Measurements from ENCODE around the gene DYNC2I2.
"Not testable (repeated sequence)": the region's sequence is repeated elsewhere in the genome, so short reads cannot be mapped to it uniquely, and the experiment has no call there.

Gene DYNC2I2

DNA sequence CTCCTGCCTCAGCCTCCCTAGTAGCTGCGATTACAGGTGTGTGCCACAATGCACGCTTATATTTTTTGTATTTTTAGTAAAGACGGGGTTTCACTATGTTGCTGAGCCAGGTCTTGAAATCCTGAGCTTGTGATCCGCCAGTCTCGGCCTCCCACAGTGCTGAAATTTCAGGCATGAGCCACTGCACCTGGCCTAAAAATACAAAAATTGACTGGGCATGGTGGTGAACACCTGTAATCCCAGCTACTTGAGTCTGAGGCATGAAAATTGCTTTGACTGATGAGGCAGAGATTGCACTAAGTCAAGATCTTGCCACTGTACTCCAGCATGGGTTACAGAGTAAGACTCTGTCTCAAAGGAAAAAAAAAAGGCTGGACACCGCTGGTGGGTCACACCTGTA, 13.1 kb upstream of the DYNC2I2 start:
- no peak overlapping the region for H3K27ac Mint-ChIP-seq
- H3K4me3 Mint-ChIP-seq, result no peak overlapping the region

DNA sequence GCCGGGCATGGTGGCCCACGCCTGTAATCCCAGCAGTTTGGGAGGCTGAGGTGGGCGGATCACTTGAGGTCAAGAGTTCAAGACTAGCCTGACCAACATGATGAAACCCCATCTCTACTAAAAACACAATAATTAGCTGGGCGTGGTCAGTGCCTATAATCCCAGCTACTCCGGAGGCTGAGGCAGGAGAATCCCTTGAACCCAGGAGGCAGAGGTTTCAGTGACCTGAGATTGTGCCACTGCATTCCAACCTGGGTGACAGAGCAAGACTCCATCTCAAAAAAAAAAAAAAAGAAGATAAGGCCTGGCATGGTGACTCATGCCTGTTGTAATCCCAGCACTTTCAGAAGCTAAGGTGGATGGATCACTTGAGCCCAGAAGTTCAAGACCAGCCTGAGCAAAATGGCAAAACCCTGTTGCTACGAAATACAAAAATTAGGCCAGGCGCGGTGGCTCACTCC, 9.9 kb upstream of the DYNC2I2 start:
- not testable (repeated sequence) for H3K9me3 Mint-ChIP-seq; H3K4me1 Mint-ChIP-seq (ENCODE audit: low read depth in 2 of 2); H3K27ac Mint-ChIP-seq; ATAC-seq (replicated peaks); DNase-seq; H3K27me3 Mint-ChIP-seq; H3K36me3 Mint-ChIP-seq (ENCODE audit: insufficient read depth); H3K4me3 Mint-ChIP-seq

More for the DNA sequence above, 13.1 kb upstream of the DYNC2I2 start:
- Mint-ChIP-seq H3K9me3 (no peaks in the 10 kb centered on the region), H3K4me1 (ENCODE audit: low read depth in 2 of 2) (no peaks in the 10 kb centered on the region), H3K27me3 (no peaks in the 10 kb centered on the region), H3K36me3 (ENCODE audit: insufficient read depth) (peaks cover 8% of the 10 kb centered on the region)
- ATAC-seq (replicated peaks) (no peak), DNase-seq (no peak)

DNA sequence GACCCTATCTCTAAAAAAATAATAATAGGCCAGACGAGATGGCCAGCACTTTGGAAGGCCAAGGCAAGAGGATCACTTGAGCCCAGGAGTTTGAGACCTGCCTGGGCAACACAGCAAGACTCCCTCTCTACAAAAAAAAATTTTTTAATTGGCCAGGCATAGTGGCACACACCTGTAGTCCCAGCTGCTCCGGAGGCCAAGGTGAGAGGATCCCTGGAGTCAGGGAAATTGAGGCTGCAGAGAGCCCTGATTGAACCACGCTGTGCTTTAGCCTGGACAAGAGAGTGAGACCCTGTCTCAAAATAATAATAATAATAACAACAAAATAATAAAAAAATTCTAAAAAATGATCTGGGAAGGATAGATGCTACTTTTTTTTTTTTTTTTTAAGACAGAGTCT, 1.1 kb upstream of the DYNC2I2 start:
- ATAC-seq (replicated peaks) (no peak), DNase-seq (no peak)
- Mint-ChIP-seq H3K9me3 (no peaks in the 10 kb centered on the region), H3K36me3 (ENCODE audit: insufficient read depth) (peaks cover 18% of the 10 kb centered on the region), H3K4me1 (ENCODE audit: low read depth in 2 of 2) (peaks cover 3 to 5% of the 10 kb centered on the region in 2 donors), H3K4me3 (no peak overlapping the region), H3K27ac (peak overlapping the region in 1 of 2 donors; percentile 98), H3K27me3 (no peaks in the 10 kb centered on the region)

DNA sequence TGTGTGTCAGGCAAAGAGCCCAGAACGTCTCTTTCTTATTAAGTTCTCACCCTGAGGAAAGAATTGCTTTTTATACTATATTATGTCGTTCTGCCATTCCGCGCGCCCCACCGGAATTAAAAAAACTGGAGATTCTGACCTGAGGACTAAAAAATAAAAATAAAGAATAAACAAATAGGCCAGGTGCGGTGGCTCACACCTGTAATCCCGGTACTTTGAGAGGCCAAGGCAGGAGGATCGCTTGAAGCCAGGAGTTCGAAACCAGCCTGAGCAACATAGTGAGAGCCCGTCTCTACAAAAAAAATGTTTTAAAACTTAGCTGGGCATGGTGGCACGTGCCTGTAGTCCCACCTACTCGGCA, 677 bp upstream of the DYNC2I2 start:
- H3K4me3 Mint-ChIP-seq, result peak overlapping the region; percentile 88 to 89
- ATAC-seq (replicated peaks) (no peak), DNase-seq (no peak)
- H3K36me3 Mint-ChIP-seq (ENCODE audit: insufficient read depth), result peaks cover 18% of the 10 kb centered on the region
- H3K27ac Mint-ChIP-seq, result peak overlapping the region; percentile 97 to 98
- no peaks in the 10 kb centered on the region for H3K27me3 Mint-ChIP-seq
- H3K4me1 Mint-ChIP-seq (ENCODE audit: low read depth in 2 of 2), result peaks cover 3 to 5% of the 10 kb centered on the region in 2 donors
- H3K9me3 Mint-ChIP-seq, result no peaks in the 10 kb centered on the region

DNA sequence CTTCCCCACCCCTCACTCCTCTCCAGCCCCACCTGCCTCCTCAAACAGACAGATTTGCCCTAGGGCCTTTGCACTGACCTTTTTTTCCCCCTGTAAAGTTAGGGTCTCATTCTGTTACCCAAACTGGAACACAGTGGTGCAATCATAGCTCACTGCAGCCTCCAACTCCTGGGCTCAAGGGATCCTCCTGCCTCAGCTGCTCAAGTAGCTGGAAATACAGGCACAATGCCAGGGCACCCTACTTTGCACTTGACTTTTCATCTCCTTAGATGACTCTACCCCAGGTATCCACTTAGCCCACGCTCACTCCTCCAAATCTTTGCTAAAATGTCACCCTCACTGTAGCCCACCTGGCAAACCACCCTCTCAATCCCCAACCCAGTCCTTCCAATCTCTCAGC, 2.2 kb downstream of the DYNC2I2 start:
- Mint-ChIP-seq H3K27me3 (no peaks in the 10 kb centered on the region), H3K4me1 (ENCODE audit: low read depth in 2 of 2) (peaks cover 3 to 5% of the 10 kb centered on the region in 2 donors), H3K4me3 (peak overlapping the region in 1 of 2 donors; percentile 28), H3K27ac (peak overlapping the region in 1 of 2 donors; percentile 57), H3K36me3 (ENCODE audit: insufficient read depth) (peaks cover 18% of the 10 kb centered on the region), H3K9me3 (no peaks in the 10 kb centered on the region)
- ATAC-seq (replicated peaks), result no peak
- no peak for DNase-seq

DNA sequence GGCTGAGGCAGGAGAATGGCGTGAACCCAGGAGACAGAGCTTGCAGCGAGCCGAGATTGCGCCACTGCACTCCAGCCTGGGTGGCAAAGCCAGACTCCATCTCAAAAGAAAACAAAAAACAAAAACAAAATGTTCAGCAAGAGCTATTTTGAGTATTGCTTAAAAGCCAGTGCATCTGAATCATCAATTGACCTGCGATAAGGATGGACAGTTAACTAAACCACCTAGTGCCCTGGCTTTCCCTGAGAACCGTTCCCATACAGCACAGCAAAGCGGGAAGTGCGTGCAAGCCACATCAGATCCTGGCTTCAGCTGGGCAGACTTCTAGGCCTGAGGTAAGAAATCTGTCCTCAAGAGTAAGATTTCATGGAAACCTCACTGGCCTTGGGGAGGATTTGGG, 2.7 kb downstream of the DYNC2I2 start:
- peaks cover 18% of the 10 kb centered on the region for H3K36me3 Mint-ChIP-seq (ENCODE audit: insufficient read depth)
- no peak overlapping the region for H3K4me3 Mint-ChIP-seq
- DNase-seq, result no peak
- no peaks in the 10 kb centered on the region for H3K27me3 Mint-ChIP-seq
- peaks cover 3 to 5% of the 10 kb centered on the region in 2 donors for H3K4me1 Mint-ChIP-seq (ENCODE audit: low read depth in 2 of 2)
- H3K9me3 Mint-ChIP-seq, result no peaks in the 10 kb centered on the region
- peak overlapping the region in 1 of 2 donors; percentile 57 for H3K27ac Mint-ChIP-seq
- no peak for ATAC-seq (replicated peaks)

- no peaks in the 10 kb centered on the region for H3K27me3 Mint-ChIP-seq
- H3K9me3 Mint-ChIP-seq, result no peaks in the 10 kb centered on the region
- ATAC-seq (replicated peaks) (no peak), DNase-seq (no peak)
- no peak overlapping the region for H3K27ac Mint-ChIP-seq
- H3K4me3 Mint-ChIP-seq, result no peak overlapping the region
- peaks cover 0 to 3% of the 10 kb centered on the region in 2 donors for H3K4me1 Mint-ChIP-seq (ENCODE audit: low read depth in 2 of 2)
- peaks cover 14% of the 10 kb centered on the region for H3K36me3 Mint-ChIP-seq (ENCODE audit: insufficient read depth)
These were observed 4.8 kb downstream of the DYNC2I2 start for GRCh38 chr9:128651798-128652197.

DNA sequence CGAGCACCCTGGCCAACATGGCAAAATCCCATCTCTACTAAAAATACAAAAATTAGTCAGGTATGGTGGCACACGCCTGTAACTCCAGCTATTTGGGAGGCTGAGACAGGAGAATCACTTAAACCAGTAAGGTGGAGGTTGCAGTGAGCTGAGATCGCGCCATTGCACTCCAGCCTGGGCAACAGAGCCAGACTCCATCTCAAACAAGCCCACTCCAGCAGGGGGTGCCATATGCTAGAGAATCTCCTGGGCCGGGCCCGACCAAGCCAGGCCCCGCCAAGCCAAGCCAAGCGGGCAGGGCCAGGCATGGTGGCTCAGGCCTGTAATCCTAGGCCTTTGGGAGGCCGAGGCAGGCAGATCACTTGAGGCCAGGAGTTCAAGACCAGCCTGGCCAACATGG, 8.4 kb downstream of the DYNC2I2 start:
- not testable (repeated sequence) for H3K9me3 Mint-ChIP-seq; H3K27me3 Mint-ChIP-seq; H3K4me3 Mint-ChIP-seq; H3K27ac Mint-ChIP-seq; H3K4me1 Mint-ChIP-seq (ENCODE audit: low read depth in 2 of 2); H3K36me3 Mint-ChIP-seq (ENCODE audit: insufficient read depth)
- peak; percentile 87 for ATAC-seq (replicated peaks)
- DNase-seq, result peak; percentile 57 to 66 (median 58)

DNA sequence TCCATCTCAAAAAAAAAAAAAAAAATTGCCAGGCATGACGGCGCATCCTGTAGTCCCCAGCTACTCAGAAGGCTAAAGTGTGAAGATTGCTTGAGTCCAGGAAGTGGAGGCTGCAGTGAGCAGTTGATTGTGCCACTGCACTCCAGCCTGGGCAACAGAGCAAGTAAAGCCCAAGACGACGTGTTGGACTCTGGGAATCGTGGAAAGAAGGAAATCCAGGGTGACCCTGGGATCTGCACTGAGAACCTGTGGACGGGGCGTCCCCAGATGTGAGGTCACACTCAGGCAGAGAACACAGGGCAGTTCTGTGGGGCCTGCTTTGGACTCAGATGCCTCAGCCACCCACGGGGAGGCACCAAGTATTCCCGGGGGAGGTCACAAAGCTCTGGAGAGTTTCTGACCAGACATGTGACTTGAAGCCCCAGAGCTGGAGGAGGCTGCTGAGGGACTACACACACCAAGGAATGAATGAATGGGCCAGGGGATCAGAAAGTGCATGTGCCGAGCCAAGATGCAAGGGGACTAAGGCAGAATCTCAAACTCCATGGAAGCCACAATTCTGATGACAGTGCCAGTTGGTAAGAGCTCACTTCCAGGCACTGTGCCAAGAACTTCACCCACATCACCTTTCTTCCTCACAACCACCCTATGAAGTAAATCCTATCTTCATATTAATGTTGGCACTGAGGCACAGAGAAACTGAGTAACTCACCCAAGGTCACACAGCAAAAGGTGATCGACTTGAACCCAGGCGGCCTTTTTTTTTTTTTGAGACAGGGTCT, 12.9 kb downstream of the DYNC2I2 start:
- no peaks in the 10 kb centered on the region for H3K27me3 Mint-ChIP-seq
- H3K36me3 Mint-ChIP-seq (ENCODE audit: insufficient read depth), result peaks cover 3% of the 10 kb centered on the region
- ATAC-seq (replicated peaks) (no peak), DNase-seq (no peak)
- H3K27ac Mint-ChIP-seq, result no peak overlapping the region
- H3K9me3 Mint-ChIP-seq, result no peaks in the 10 kb centered on the region
- H3K4me1 Mint-ChIP-seq (ENCODE audit: low read depth in 2 of 2), result no peaks in the 10 kb centered on the region
- H3K4me3 Mint-ChIP-seq, result no peak overlapping the region

DNA sequence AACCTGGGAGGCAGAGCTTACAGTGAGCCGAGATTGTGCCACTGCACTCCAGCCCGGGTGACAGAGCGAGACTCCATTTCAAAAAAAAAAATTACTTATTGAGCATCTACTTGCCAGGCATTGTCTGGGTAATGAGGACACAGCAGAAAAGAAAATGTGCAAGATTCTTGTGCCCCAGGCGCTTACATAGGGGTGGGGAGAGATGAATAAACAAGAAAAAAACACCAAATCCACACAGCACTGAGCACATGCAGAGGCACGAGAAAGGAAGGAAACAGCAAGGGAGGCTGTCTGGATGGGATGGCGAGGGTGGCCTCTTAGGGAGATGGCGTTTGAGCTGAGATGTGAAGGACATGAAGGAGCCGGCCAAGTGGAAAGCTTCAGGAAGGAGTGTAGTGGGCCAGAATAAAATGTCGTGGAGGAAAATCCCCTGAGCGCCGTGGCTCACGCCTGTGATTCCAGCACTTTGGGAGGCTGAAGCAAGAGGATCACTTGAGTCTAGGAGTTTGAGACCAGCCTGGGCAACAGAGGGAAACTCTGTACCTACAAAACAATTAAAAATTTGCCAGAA, 13.9 kb downstream of the DYNC2I2 start:
- H3K36me3 Mint-ChIP-seq (ENCODE audit: insufficient read depth), result peaks cover 3% of the 10 kb centered on the region
- no peak overlapping the region for H3K4me3 Mint-ChIP-seq
- ATAC-seq (replicated peaks) (no peak), DNase-seq (no peak)
- no peaks in the 10 kb centered on the region for H3K4me1 Mint-ChIP-seq (ENCODE audit: low read depth in 2 of 2)
- no peaks in the 10 kb centered on the region for H3K27me3 Mint-ChIP-seq
- no peak overlapping the region for H3K27ac Mint-ChIP-seq
- no peaks in the 10 kb centered on the region for H3K9me3 Mint-ChIP-seq

DNA sequence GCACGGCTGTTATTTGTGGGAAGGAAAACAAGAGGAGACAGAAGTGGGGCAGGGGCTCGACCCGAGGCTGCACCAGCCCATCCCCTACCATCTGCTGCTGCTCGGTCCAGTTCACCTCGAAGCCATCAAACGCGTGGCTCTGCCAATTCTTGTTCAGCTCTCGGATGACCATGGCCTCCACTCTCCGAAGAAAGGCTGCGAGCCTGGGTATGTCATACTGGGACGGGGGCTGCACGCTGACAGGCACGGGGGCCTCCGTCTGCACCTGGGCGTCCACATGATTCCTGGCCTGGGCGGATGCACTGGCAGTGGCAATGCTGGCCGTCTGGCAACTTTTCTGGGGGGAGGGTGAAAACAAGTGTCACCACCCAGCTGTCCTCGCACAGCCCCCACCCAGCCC, 16.0 kb downstream of the DYNC2I2 start:
- no peak overlapping the region for H3K27ac Mint-ChIP-seq
- H3K27me3 Mint-ChIP-seq, result no peaks in the 10 kb centered on the region
- ATAC-seq (replicated peaks), result no peak
- peaks cover 3% of the 10 kb centered on the region for H3K36me3 Mint-ChIP-seq (ENCODE audit: insufficient read depth)
- DNase-seq, result no peak
- H3K9me3 Mint-ChIP-seq, result no peaks in the 10 kb centered on the region
- H3K4me1 Mint-ChIP-seq (ENCODE audit: low read depth in 2 of 2), result no peaks in the 10 kb centered on the region
- no peak overlapping the region for H3K4me3 Mint-ChIP-seq

DNA sequence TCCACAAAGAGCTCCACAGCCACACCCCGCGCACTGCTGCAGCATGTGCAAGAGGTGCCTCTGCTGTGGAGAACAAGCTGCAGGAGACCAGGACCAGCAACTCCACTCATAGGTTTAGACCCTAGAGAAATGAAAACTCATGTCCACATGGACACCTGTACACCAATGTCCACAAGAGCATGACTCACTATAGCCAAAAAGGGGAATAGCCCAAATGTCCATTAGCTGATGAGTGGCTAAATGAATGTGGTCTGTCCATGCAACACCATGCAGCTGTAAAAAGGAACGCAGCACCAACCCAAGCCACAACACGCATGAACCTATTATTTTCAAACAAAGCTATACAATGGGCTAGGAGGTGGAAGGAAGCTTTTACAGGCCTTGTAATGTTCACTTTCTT, 18.1 kb downstream of the DYNC2I2 start:
- no peak overlapping the region for H3K27ac Mint-ChIP-seq
- ATAC-seq (replicated peaks), result no peak
- no peaks in the 10 kb centered on the region for H3K27me3 Mint-ChIP-seq
- H3K4me3 Mint-ChIP-seq, result no peak overlapping the region
- peaks cover 16% of the 10 kb centered on the region for H3K36me3 Mint-ChIP-seq (ENCODE audit: insufficient read depth)
- no peaks in the 10 kb centered on the region for H3K4me1 Mint-ChIP-seq (ENCODE audit: low read depth in 2 of 2)
- no peak for DNase-seq
- H3K9me3 Mint-ChIP-seq, result no peaks in the 10 kb centered on the region

DNA sequence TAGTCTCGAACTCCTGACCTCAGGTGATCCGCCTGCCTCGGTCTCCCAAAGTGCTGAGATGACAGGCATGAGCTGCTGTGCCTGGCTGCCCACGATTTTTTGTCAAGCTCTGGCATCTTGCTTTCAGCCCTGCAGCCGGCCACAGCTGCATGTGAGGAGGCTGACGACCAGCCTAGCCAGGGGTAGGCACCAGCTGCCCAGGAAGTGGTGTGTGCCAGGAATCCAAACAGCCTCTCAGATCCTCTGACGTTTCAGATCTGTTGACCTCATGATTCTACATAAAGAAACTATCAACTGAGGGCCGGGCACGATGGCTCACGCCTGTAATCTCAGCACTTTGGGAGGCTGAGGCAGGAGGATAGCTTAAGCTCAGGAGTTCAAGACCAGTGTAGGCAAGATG, 19.0 kb downstream of the DYNC2I2 start:
- no peak overlapping the region for H3K4me3 Mint-ChIP-seq
- H3K4me1 Mint-ChIP-seq (ENCODE audit: low read depth in 2 of 2), result no peaks in the 10 kb centered on the region
- DNase-seq, result no peak
- H3K9me3 Mint-ChIP-seq, result no peaks in the 10 kb centered on the region
- no peaks in the 10 kb centered on the region for H3K27me3 Mint-ChIP-seq
- H3K36me3 Mint-ChIP-seq (ENCODE audit: insufficient read depth), result peaks cover 22% of the 10 kb centered on the region
- ATAC-seq (replicated peaks), result no peak
- no peak overlapping the region for H3K27ac Mint-ChIP-seq

Measured in effector memory CD8-positive, alpha-beta T cell (primary cell).